WTC11 (cell line): ENCODE data around the gene TRAF2. TPM values are rescaled to one million over a fixed set of nuclear protein-coding genes. Genes with fewer than 3 reads are reported as not detected.

Source experiments
- ATAC-seq: fragments of 200-7000 bp; cut with Tn5 transposase; 2 replicates; pipeline ENCODE4 v1.10.0; 2021; ENCODE audit warnings: mild to moderate bottlenecking, moderate library complexity
- CTCF ChIA-PET: fragments of 300-600 bp; sonication (Branson Sonifier 250); formaldehyde crosslinking; loops from one replicate; lab custom pipeline; 2021; ENCODE audit warnings: antibody characterized with exemption; lab: Charles Lee
- POLR2A ChIA-PET: fragments of 350-600 bp; sonication (Branson Sonifier 250); formaldehyde crosslinking; loops from one replicate; lab custom pipeline; 2021; ENCODE audit warnings: antibody characterized with exemption; lab: Charles Lee
- DNase-seq: peaks from one replicate; pipeline ENCODE4 v3.0.0; 2021; ENCODE audit warnings: low spot score
- H3K27ac Mint-ChIP-seq: 2 replicates; pipeline ENCODE4 v1.8.0; 2021; ENCODE audit warnings: mixed read lengths
- H3K27me3 Mint-ChIP-seq: 2 replicates; pipeline ENCODE4 v1.8.0; 2021; ENCODE audit warnings: low read depth, mild to moderate bottlenecking, moderate library complexity, mixed read lengths
- H3K36me3 Mint-ChIP-seq: 2 replicates; pipeline ENCODE4 v1.8.0; 2021; ENCODE audit warnings: mixed read lengths
- H3K4me1 Mint-ChIP-seq: 2 replicates; pipeline ENCODE4 v1.8.0; 2022; ENCODE audit warnings: mixed read lengths
- H3K4me3 Mint-ChIP-seq: 2 replicates; pipeline ENCODE4 v1.8.0; 2021; ENCODE audit warnings: mild to moderate bottlenecking, moderate library complexity, mixed read lengths
- H3K9me3 Mint-ChIP-seq: 2 replicates; pipeline ENCODE4 v1.8.0; 2021; ENCODE audit warnings: mixed read lengths
- ATF2 ChIP-seq: sonication (generic); formaldehyde crosslinking; IDR thresholded peaks from 2 replicates; pipeline ENCODE4 v1.8.1; 2022; ENCODE audit warnings: low read depth, missing genetic modification reagents, borderline replicate concordance
- ELF4 ChIP-seq: sonication (generic); formaldehyde crosslinking; IDR thresholded peaks from 2 replicates; pipeline ENCODE4 v1.8.1; 2022; ENCODE audit warnings: low read depth, mild to moderate bottlenecking, moderate library complexity, missing genetic modification reagents
- GABPB1 ChIP-seq: sonication (generic); formaldehyde crosslinking; IDR thresholded peaks from 2 replicates; pipeline ENCODE4 v1.8.1; 2023; ENCODE audit warnings: mild to moderate bottlenecking, missing genetic modification reagents
- IRF2 ChIP-seq: sonication (generic); formaldehyde crosslinking; IDR thresholded peaks from 2 replicates; pipeline ENCODE4 v1.8.0; 2022; ENCODE audit warnings: low read depth, missing genetic modification reagents, borderline replicate concordance
- ZBTB21 ChIP-seq: sonication (generic); formaldehyde crosslinking; IDR thresholded peaks from 2 replicates; pipeline ENCODE4 v1.8.1; 2023; ENCODE audit warnings: mild to moderate bottlenecking, missing genetic modification reagents, borderline replicate concordance
- ZNF263 ChIP-seq: sonication (generic); formaldehyde crosslinking; IDR thresholded peaks from 2 replicates; pipeline ENCODE4 v1.8.1; 2022; ENCODE audit warnings: low read depth, mild to moderate bottlenecking, moderate library complexity, missing genetic modification reagents
- ZNF396 ChIP-seq: fragments of 250-450 bp; sonication (Bioruptor Pico); IDR thresholded peaks from 2 replicates; pipeline ENCODE4 v1.8.0; 2021; ENCODE audit warnings: mild to moderate bottlenecking, moderate library complexity, borderline replicate concordance
- ZNF423 ChIP-seq: fragments of 250-450 bp; sonication (Bioruptor Pico); IDR thresholded peaks from 2 replicates; pipeline ENCODE4 v2.1.2; 2022; ENCODE audit warnings: mild to moderate bottlenecking, moderate library complexity
- ZSCAN18 ChIP-seq: fragments of 250-450 bp; sonication (Bioruptor Pico); IDR thresholded peaks from 2 replicates; pipeline ENCODE4 v2.1.2; 2022; ENCODE audit warnings: mild to moderate bottlenecking, moderate library complexity
- total RNA-seq: library from RNA; stranded (reverse); gene quantifications from 3 replicates; pipeline ENCODE4 v1.2.3, GENCODE V29; 2021
- TF ChIP-seq, protein P1 (sequence below): sonication (generic); formaldehyde crosslinking; IDR thresholded peaks from 2 replicates; pipeline ENCODE4 v1.8.0; 2022; ENCODE audit warnings: missing genetic modification reagents
- TF ChIP-seq, protein P2 (sequence below): fragments of 200-600 bp; IDR thresholded peaks from 2 replicates; pipeline ENCODE4 v1.8.0; 2022; ENCODE audit warnings: antibody characterized with exemption
- TF ChIP-seq, protein P3 (sequence below): fragments of 250-450 bp; sonication (Bioruptor Pico); IDR thresholded peaks from 2 replicates; pipeline ENCODE4 v1.9.0; 2021; ENCODE audit warnings: mild to moderate bottlenecking
- TF ChIP-seq, protein P4 (sequence below): sonication (generic); formaldehyde crosslinking; IDR thresholded peaks from 2 replicates; pipeline ENCODE4 v1.8.1; 2023; ENCODE audit warnings: mild to moderate bottlenecking, missing genetic modification reagents

TRAF2 gene
- total RNA-seq, 1 experiment from 2014 or later = 55.0 TPM

DNA sequence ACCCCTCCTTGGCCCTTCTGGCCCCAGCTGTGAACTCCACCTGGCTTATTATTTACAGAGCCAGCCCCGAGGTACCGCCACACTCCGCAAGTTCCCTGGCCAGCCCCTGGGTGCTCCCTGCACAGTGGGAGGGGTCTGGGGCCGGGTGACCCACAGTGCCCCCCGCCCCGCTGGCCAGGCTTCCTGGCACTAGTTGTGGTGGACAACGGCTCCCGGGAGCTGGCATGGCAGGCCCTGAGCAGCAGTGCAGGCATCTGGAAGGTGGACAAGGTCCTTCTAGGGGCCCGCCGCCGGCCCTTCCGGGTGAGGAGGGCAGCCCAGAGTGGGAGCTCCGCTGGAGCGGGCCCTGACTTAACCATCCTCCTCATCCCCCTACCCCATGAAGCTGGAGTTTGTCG, 30.2 kb upstream of the TRAF2 start (continued):
- TF ChIP-seq, protein P1, sequence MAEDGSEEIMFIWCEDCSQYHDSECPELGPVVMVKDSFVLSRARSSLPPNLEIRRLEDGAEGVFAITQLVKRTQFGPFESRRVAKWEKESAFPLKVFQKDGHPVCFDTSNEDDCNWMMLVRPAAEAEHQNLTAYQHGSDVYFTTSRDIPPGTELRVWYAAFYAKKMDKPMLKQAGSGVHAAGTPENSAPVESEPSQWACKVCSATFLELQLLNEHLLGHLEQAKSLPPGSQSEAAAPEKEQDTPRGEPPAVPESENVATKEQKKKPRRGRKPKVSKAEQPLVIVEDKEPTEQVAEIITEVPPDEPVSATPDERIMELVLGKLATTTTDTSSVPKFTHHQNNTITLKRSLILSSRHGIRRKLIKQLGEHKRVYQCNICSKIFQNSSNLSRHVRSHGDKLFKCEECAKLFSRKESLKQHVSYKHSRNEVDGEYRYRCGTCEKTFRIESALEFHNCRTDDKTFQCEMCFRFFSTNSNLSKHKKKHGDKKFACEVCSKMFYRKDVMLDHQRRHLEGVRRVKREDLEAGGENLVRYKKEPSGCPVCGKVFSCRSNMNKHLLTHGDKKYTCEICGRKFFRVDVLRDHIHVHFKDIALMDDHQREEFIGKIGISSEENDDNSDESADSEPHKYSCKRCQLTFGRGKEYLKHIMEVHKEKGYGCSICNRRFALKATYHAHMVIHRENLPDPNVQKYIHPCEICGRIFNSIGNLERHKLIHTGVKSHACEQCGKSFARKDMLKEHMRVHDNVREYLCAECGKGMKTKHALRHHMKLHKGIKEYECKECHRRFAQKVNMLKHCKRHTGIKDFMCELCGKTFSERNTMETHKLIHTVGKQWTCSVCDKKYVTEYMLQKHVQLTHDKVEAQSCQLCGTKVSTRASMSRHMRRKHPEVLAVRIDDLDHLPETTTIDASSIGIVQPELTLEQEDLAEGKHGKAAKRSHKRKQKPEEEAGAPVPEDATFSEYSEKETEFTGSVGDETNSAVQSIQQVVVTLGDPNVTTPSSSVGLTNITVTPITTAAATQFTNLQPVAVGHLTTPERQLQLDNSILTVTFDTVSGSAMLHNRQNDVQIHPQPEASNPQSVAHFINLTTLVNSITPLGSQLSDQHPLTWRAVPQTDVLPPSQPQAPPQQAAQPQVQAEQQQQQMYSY (CRISPR knock-in tag) = no peak
- TF ChIP-seq GABPB1 = no peak
- TF ChIP-seq, protein P2, sequence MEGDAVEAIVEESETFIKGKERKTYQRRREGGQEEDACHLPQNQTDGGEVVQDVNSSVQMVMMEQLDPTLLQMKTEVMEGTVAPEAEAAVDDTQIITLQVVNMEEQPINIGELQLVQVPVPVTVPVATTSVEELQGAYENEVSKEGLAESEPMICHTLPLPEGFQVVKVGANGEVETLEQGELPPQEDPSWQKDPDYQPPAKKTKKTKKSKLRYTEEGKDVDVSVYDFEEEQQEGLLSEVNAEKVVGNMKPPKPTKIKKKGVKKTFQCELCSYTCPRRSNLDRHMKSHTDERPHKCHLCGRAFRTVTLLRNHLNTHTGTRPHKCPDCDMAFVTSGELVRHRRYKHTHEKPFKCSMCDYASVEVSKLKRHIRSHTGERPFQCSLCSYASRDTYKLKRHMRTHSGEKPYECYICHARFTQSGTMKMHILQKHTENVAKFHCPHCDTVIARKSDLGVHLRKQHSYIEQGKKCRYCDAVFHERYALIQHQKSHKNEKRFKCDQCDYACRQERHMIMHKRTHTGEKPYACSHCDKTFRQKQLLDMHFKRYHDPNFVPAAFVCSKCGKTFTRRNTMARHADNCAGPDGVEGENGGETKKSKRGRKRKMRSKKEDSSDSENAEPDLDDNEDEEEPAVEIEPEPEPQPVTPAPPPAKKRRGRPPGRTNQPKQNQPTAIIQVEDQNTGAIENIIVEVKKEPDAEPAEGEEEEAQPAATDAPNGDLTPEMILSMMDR = no peak
- TF ChIP-seq ZNF263 (CRISPR knock-in tag) = no peak
- TF ChIP-seq ELF4 (CRISPR knock-in tag) = no peak
- TF ChIP-seq ATF2 (CRISPR knock-in tag) = no peak
- TF ChIP-seq ZSCAN18 = no peak
- TF ChIP-seq, protein P3, sequence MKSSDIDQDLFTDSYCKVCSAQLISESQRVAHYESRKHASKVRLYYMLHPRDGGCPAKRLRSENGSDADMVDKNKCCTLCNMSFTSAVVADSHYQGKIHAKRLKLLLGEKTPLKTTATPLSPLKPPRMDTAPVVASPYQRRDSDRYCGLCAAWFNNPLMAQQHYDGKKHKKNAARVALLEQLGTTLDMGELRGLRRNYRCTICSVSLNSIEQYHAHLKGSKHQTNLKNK (CRISPR knock-in tag) = no peak
- TF ChIP-seq IRF2 (CRISPR knock-in tag) = no peak
- TF ChIP-seq, protein P4, sequence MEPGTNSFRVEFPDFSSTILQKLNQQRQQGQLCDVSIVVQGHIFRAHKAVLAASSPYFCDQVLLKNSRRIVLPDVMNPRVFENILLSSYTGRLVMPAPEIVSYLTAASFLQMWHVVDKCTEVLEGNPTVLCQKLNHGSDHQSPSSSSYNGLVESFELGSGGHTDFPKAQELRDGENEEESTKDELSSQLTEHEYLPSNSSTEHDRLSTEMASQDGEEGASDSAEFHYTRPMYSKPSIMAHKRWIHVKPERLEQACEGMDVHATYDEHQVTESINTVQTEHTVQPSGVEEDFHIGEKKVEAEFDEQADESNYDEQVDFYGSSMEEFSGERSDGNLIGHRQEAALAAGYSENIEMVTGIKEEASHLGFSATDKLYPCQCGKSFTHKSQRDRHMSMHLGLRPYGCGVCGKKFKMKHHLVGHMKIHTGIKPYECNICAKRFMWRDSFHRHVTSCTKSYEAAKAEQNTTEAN (CRISPR knock-in tag) = no peak
- TF ChIP-seq ZBTB21 (CRISPR knock-in tag) = no peak

GRCh38 chr9:136856541-136857141, 29.7 kb upstream of the TRAF2 start:
- H3K27ac Mint-ChIP-seq = no peak overlapping the region
- peak; percentile 16 for DNase-seq
- no peaks in the 10 kb centered on the region for H3K9me3 Mint-ChIP-seq
- TF ChIP-seq ZNF396 = no peak
- 0 out of 2 replicates have a peak, but pooled peaks have one; percentile 11 for TF ChIP-seq ZNF423 (CRISPR knock-in tag)
- no peak for ATAC-seq
- no peaks in the 10 kb centered on the region for H3K36me3 Mint-ChIP-seq
- no peaks in the 10 kb centered on the region for H3K4me1 Mint-ChIP-seq
- POLR2A ChIA-PET = interaction anchor here (1.1 kb wide), 1 partner anchor 9 kb away, joined by 5 read pairs; no protein-coding TSS in a partner anchor
- CTCF ChIA-PET = interaction anchor here (0.8 to 3.0 kb wide), 4 partner anchors 13 to 94 kb away, joined by 3 to 13 read pairs (median 5); partner anchors contain the start of gene AJM1
- H3K27me3 Mint-ChIP-seq = no peaks in the 10 kb centered on the region
- H3K4me3 Mint-ChIP-seq = no peak overlapping the region
